ENCODE results near the gene CHMP1A.

- TF ChIP-seq POLR2AphosphoS5 (IDR thresholded peaks at IDR 0.05), result peak in 2 of 3 donors; percentile 50 to 58
- no peak for TF ChIP-seq CTCF (IDR thresholded peaks at IDR 0.05 in 8 of 11, conservative IDR thresholded peaks at IDR 0.05 in 3 of 11)
Observed at GRCh38 chr16:89616623-89617022, 40.9 kb downstream of the CHMP1A start.
